ENCODE measurements around the gene WWOX.

DNA sequence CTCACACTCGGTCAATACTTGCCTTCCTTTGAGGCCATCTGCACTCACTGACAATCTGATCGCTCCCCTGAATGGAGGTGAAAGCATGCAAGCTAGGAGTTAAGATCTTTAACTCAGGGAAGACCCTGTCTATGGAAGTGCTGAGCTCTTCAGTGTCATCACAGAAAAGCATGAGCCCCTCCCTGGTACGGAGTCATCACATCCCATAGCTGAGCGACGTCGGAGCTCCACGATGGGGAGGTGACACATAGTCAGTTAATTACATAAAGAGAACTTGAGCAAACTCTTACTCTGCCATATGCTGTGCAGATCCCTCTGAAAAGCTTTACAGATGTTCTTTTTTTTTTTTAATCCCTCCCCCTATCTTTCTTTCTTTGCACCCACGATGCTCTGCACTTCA lies 463.2 kb downstream of the WWOX start:
- no peak for TF ChIP-seq EZH2 (IDR thresholded peaks at IDR 0.05; ENCODE audit: low read depth)
- TF ChIP-seq, protein P1, sequence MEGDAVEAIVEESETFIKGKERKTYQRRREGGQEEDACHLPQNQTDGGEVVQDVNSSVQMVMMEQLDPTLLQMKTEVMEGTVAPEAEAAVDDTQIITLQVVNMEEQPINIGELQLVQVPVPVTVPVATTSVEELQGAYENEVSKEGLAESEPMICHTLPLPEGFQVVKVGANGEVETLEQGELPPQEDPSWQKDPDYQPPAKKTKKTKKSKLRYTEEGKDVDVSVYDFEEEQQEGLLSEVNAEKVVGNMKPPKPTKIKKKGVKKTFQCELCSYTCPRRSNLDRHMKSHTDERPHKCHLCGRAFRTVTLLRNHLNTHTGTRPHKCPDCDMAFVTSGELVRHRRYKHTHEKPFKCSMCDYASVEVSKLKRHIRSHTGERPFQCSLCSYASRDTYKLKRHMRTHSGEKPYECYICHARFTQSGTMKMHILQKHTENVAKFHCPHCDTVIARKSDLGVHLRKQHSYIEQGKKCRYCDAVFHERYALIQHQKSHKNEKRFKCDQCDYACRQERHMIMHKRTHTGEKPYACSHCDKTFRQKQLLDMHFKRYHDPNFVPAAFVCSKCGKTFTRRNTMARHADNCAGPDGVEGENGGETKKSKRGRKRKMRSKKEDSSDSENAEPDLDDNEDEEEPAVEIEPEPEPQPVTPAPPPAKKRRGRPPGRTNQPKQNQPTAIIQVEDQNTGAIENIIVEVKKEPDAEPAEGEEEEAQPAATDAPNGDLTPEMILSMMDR (conservative IDR thresholded peaks at IDR 0.05) = no peak

Data from PC-9 (cell line).